Transverse colon (tissue), 3 donors: ENCODE measurements around the gene PTGER3.

Source experiments
- CTCF ChIP-seq, 5 experiments: fragments of 200-600 bp in 3 of 5; fragments of 450-650 bp in 2 of 5; sonication (generic) in 3 of 5; IDR thresholded peaks; 1 replicate in 2 of 5; 2 replicates in 3 of 5; pipeline ENCODE4 v1.5.1; 2016 to 2017; ENCODE audit warnings: antibody characterized with exemption in 5 of 5, inconsistent platforms in 3 of 5, mild to moderate bottlenecking in 2 of 5, moderate library complexity in 1 of 5
- EP300 ChIP-seq: sonication (generic); formaldehyde crosslinking; IDR thresholded peaks from one replicate; pipeline ENCODE4 v1.6.1; 2017; ENCODE audit warnings: antibody characterized with exemption, low read depth

GRCh38 chr1:70979313-70979712, 68.3 kb downstream of the PTGER3 start:
- TF ChIP-seq CTCF (IDR thresholded peaks at IDR 0.05) (no peak), EP300 (no peak)
